HG03045 (cell line): ENCODE data around the gene SNRPD3.

Experiments
- ATAC-seq: cut with Tn5 transposase; IDR thresholded peaks from one replicate; pipeline ENCODE4 v1.9.1; 2021; ENCODE audit warnings: mild to moderate bottlenecking, moderate library complexity; ENCODE audit not compliant: unreplicated experiment

Gene SNRPD3

DNA sequence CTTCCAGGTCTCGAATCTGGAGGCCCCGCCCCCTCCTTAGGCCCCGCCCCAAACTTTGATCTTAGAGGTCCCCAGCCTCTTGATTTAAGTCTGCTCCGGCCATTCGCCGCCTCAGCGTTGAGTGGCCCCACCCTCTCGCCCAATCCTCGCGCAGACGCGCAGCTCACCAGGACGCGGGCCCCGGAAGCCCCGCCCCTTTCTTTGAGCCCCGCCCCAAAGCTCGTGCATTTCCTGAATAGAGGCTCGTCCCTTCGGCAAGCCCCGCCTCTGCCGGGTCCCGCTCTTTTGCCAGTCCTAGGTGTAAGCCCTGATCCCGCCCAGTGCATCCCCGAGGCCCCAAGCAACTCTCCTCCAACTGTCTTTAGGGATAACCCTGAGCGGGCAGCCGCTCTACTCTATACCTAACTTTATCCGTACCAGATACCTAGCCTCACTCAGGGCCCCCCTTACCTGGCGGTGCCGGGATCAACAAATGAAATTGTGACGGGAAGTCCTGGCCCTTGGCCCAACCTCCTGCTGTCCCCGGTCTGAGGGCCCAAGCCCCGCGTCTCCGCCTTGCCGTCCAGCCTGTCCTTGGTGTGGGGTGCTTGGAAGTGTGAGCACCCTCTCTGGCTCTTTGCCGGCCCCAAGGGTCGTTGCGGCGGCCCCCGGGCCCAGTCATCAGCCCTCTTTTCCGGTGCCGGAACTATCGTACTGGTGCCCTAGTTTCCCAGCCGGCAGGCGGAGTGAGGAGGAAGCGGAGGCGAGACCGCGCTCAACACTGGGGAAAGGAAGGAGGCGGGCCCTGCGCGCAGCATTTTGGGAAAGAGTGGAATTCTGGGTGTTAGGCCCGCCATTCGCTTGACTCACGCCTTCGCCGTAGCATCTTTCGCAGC, at the start of gene SNRPD3:
TSS of gene SNRPD3 (plus strand) at position 835 of the 875 bp plus-strand sequence. CDS start 1,676 bp downstream, outside the sequence.
- peak; percentile 79 for ATAC-seq

DNA sequence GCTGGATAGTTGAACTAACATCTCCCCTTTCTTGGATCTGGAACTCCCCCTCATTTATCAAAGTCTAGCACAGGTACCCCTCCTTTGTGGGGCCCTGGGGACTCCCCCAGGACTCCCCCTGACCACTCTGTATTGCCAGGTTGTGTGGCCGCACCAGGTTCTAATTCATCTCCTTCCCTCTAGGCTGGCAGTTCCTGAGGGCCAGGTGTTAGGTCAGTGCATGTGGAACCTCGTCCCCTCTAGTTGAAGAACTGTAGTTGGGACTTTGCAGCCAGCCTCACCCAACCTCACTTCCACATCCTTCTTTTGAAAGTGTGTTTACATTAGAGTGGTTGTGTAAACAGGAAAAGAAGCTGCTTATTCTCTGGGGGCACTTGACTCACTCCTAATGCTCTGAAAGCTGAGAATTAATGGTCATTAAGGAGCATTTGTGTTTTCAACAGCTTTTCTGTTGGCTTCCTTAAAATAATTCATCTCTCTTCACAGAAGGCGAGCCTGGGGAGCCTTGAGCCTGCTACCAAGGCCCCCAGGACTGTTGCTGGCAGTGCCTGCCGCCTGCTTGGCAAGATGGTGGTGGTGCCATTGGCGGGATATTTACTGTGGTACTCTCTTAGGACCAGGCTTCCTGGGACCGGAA, 48.9 kb upstream of the SNRPD3 start:
- no peak for ATAC-seq

- no peak for ATAC-seq
These were observed 48.1 kb upstream of the SNRPD3 start for GRCh38 chr22:24507716-24508115.

DNA sequence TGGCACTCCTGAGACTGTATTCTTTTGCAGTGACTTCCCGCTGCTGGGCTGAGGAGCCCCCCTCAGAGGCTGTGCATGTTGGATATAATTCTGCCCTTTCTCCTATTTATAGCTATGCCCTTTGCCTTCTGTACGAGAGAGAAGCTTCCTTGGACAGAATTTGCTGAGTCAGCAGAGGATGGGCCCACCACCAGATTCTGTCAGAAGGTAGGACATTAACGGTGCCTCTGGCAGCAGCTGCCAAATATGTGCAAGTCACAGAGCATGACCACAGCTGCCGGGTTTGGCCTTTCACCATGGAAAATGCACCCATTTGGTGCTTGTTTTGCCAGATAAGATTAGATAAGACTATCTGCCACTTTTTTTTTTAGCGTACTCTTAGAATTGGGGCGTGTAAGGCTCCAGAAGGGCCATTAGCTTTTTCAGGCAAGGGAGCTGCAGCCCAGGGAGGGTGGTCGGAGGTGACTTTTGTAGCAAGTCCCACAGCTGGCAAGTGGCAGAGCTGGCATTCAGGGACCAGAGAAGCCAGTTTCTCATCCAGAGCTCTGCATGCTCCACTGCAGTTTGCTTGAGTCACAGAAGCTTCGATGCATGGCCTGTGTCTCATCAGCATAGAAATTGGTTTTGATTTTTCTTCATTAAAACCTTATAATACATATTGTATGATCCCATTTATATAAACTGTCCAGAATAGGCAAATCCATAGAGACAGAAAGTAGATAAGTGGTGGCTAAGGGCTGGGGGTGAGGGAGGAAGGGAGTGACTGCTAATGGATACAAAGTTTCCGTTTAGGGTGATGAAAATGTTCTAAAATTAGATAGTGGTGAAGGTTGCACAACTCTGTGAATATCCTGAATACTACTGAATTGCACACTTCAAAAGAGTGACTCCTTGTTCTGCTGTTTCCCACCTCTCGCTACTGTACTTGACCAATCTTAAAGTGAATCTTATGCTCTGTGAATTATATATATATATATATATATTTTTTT, 44.9 kb upstream of the SNRPD3 start:
- no peak for ATAC-seq

DNA sequence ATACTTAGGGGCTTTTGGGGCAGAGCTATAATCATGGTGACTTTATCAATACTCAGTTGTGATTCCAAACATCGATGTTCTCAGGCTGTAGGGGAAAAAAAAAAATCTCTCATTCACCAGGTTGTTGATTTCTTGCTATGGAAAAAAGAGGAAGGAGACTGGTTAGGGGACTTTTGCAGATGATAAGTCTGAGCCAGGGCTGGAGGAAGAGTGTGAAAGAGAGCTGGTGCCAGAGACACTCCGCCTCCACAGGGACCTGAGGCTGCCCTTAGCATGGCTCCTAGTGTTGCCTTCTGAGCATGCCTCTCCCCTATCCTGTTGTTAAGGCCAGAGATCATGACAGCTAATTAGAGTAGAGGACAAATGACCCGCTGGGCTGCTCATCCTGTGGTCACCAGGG, 43.8 kb upstream of the SNRPD3 start:
- ATAC-seq, result no peak

DNA sequence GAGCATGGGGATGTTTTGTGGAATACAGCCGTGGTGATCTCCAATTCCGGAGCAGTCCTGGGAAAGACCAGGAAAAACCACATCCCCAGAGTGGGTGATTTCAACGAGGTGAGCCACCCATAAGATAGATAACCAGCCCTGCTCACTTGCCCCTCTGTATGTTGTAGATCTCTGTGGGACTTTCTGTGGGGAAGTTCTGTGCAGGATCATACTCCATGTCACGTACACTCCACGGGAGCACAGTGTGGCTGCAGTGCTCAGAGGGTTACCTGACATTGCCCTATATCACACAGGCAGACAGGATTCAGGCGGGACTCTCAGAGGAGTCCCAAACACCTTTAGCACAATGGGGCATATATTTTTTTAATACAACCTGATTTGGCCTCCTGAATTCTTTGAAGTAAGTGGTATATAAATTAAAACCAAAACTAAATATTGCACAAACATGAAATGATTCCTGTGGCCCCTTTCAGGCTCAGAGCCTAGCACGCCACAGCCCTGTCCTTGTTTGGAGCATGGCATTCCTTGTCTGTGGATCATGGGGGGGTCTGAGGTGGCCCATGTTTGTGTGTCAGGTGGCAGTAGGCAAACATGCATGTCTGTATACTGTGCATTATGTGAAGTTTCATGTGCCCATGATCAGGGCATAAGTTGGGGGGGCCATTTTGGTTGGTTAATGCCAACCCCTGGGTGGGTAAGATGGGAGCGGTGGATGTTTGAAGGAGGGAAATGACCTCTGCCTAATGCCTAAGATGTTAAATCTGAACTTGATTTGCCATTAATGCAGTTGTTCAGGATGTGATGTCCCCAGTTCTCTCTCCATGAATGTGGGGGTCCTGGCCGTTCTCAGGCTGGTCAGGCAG, 42.2 kb upstream of the SNRPD3 start:
- ATAC-seq, result no peak

DNA sequence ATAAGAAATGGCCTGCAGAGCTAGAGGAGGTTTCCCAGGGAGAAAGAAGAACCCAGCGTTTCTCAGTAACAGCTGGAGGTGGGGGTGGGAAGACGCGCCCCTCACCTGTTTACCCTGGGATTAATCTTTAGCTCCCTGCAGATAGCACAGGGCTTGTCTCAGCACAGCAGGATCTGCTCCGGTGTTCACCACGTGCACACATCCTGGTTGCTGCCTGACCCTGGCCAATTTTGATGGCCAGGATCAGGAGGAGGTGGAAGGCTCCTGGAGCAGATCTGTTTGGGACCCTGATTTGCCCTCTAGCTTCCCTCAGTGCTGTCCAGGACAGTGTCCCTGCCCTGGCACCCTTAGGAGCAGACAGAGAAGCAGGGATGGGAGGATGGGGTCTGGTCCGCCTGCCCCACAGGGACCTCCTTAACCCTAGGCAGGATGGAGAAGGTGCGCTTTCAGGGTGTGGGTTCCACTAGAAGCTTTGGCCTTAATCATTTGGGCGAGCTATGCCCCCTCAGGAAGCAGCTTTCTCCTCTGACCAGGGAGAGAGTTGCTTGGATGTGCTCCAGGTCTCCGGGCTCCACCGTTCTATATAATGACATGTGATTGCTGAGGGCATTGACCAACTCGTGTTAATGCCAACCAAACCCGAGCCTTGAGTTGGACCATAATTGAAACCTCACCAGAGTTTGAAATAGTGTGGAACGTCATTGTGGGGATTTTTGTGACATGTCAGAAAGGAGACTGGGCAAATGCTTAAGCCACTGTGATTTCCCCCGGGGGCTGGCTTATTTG, 41.4 kb upstream of the SNRPD3 start:
- ATAC-seq, result no peak

DNA sequence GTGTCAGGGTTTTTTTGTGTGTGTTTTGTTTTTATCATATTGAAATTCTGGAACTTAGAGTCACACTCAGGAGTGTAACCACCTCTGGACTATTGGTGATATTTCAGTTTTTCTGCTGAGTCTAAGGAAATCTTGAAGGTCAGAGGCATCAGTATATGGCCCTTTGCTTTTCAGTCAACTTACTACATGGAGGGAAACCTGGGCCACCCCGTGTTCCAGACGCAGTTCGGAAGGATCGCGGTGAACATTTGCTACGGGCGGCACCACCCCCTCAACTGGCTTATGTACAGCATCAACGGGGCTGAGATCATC, 40.8 kb upstream of the SNRPD3 start:
- no peak for ATAC-seq

DNA sequence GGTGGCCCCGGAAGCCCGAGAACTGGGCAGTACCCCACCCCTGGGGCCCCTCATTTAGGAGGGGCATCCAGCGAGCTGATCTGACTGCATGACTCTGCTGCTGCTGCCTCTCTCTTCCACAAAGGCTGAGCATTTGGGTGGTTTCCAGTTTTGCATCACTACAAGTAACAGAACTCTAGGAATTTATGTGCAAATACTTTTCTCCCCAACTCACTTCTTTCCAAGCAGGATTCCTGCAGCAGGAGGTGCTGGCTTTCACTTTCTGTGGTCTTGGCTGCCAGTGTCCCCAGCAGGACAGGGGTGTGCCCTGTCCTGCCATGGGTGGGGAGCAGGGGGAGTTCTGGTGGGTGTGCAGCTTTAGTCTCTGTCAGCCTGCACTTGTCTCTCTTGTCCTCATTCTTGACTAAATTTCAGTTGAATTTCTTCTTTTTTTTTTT, 39.5 kb upstream of the SNRPD3 start:
- no peak for ATAC-seq

DNA sequence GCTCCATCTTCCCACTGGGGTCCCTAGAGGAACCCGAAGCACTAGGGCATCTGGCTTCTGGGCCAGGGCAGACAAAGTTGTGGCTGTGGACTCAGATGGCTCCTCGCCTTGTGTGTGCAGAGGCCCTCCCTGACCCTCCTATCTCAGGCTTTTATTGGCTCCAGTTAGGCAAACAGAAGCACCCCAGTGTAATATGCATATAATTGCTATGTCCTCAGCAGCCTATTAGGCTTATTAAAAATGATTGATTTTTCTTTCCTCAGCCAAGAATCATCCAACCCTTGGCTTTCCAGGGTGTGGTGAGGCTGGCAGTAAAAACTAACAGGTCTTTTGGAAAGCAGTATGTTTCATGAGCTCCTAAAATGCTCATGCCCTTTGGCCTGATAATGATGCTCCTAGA, 38.4 kb upstream of the SNRPD3 start:
- ATAC-seq, result no peak

GRCh38 chr22:24518228-24518627, 37.6 kb upstream of the SNRPD3 start:
- no peak for ATAC-seq

DNA sequence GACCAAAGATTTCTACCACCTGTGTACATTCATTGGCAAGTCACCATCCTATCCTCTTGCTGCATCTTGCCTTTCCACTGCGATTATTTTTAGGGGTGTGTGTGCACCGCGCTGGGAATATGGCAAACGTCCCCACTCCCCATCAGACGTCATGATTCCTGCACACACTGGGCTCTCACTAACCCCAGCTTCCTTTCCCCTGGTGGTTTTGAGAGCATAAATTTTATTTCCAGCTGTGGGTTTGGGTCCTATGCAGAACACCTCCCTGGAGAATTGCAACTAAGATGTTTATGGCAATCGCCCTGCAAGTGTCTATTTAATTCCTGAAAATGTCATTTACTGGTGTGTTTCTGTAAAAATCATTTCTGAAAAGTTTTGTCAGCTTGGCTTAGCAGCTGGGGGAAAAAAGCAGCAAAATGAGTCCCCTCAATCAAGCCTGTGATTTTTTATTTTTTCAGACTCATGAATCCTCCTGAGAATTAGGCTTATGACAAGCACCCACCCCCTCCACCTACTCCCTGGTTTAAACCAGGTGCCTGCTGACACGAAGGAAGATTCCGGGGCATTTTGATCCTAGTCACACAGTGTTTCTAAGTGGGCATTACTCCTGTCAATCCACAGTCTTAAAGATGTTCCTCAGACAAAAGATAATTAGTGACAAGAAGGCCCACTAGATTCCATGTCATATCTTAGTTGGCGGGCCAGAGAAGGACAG, 36.9 kb upstream of the SNRPD3 start:
- no peak for ATAC-seq

- no peak for ATAC-seq
These were observed 36.3 kb upstream of the SNRPD3 start for GRCh38 chr22:24519496-24519895.

- no peak for ATAC-seq
These were observed 34.0 kb upstream of the SNRPD3 start for GRCh38 chr22:24521791-24522245.

DNA sequence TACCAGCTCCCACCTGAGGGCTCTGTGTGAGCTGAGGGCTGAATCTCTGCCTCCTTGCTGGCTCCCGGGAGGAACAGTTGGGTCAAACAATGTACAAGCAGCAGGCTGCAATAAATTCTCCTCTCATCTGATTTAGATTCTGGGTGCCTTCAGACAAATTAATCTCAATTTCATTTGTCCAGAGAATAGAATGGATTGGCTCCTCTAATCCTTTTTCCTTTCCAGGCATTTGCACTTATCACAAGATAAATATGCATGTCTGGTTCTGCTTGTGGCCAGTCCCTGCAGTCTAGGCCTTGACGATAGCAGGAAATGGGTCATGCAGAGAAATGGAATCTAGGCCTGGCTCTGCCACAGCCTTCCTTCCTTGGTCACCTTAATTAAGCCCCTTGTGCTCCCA, 31.9 kb upstream of the SNRPD3 start:
- ATAC-seq, result no peak

DNA sequence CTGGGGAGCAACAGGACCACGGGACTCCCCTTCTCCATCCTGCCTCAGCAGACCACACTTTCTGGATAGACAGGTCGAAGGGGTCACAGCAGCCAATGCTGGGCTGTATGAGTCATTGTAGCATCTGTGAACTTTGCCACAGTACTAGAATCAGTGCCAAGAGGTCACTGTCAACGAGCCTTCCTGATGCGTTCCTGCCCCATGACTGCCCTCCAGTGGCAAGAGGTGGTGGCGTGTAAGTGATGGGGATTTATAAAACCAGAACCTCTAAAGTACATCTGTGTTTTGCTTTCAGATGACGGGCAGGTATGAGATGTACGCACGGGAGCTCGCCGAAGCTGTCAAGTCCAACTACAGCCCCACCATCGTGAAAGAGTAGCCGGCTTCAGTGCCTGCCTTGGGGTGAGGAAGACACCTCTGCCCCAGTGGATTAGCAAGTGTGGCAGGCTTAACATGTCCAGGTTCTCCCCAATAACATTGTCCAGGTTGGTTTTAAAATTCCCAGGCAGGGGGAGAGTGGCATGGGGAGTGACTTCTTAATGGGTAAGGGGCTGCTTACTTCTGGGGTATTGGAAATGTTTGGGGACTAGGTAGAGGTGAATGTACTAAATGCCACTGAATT, 30.3 kb upstream of the SNRPD3 start:
- no peak for ATAC-seq

DNA sequence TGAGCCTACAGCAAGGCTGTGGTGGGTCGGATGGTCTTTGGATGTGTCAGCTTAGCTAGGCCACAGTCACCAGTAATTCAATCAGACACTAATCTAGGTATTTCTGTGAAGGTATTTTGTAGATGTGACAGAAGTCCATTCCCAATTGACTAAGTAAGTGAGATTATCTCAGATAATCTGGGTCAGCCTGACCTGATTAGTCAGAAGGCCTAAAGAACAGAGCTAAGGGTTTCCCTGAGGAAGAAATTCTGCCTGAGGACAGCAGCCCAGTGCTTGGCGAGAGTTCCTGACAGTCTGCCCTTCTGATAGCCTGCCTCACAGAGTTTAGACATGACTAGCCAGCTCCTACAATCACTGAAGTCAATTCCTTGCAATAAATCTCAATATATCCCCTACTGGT, 29.6 kb upstream of the SNRPD3 start:
- no peak for ATAC-seq

- ATAC-seq, result no peak
These were observed 25.9 kb upstream of the SNRPD3 start for GRCh38 chr22:24529898-24530297.
